Hepatocyte (in vitro differentiated cells): ENCODE data around the gene AGBL1. TPM values are rescaled to one million over a fixed set of nuclear protein-coding genes. Genes with fewer than 3 reads are reported as not detected.

ENCODE experiments used
- DNase-seq: peaks from one replicate; pipeline ENCODE4 v3.0.0-alpha.2; 2016; ENCODE audit warnings: low spot score
- H2AFZ ChIP-seq: fragments of 200-600 bp; sonication (generic); 2 replicates; pipeline ENCODE4 v1.6.0; 2016; ENCODE audit warnings: antibody characterized with exemption, mild to moderate bottlenecking
- H3K27ac ChIP-seq: fragments of 200-600 bp; sonication (generic); 2 replicates; pipeline ENCODE4 v1.5.1; 2016; ENCODE audit warnings: mild to moderate bottlenecking
- H3K27me3 ChIP-seq: fragments of 200-600 bp; sonication (generic); 2 replicates; pipeline ENCODE4 v1.6.1; 2016
- H3K36me3 ChIP-seq: fragments of 200-600 bp; sonication (generic); replicated peaks from 2 replicates; pipeline ENCODE4 v1.5.1; 2016; ENCODE audit warnings: low read depth; ENCODE audit not compliant: insufficient read depth
- H3K4me1 ChIP-seq: fragments of 200-600 bp; sonication (generic); 2 replicates; pipeline ENCODE4 v1.5.1; 2016; ENCODE audit warnings: mild to moderate bottlenecking, moderate library complexity; ENCODE audit not compliant: insufficient read depth
- H3K4me2 ChIP-seq: fragments of 200-600 bp; sonication (generic); 2 replicates; pipeline ENCODE4 v1.6.0; 2016
- H3K4me3 ChIP-seq: fragments of 200-600 bp; sonication (generic); 2 replicates; pipeline ENCODE4 v1.5.1; 2016; ENCODE audit warnings: mild to moderate bottlenecking
- H3K79me2 ChIP-seq: fragments of 200-600 bp; sonication (generic); 2 replicates; pipeline ENCODE4 v1.6.0; 2017; ENCODE audit warnings: mild to moderate bottlenecking
- H3K9me2 ChIP-seq: fragments of 200-600 bp; sonication (generic); replicated peaks from 2 replicates; pipeline ENCODE4 v1.6.0; 2017; ENCODE audit warnings: mild to moderate bottlenecking; ENCODE audit not compliant: insufficient read depth
- H3K9me3 ChIP-seq: fragments of 200-600 bp; sonication (generic); 2 replicates; pipeline ENCODE4 v1.5.1; 2016; ENCODE audit warnings: low read depth, mild to moderate bottlenecking
- H4K20me1 ChIP-seq: fragments of 200-600 bp; sonication (generic); 2 replicates; pipeline ENCODE4 v1.6.0; 2016; ENCODE audit warnings: mild to moderate bottlenecking; ENCODE audit not compliant: insufficient read depth, poor library complexity, severe bottlenecking
- CTCF ChIP-seq: fragments of 200-600 bp; sonication (generic); IDR thresholded peaks from 2 replicates; pipeline ENCODE4 v1.5.1; 2016; ENCODE audit warnings: antibody characterized with exemption, mild to moderate bottlenecking; ENCODE audit not compliant: poor library complexity
- EZH2 ChIP-seq: fragments of 200-600 bp; sonication (generic); IDR thresholded peaks from 2 replicates; pipeline ENCODE4 v1.6.1; 2016; ENCODE audit warnings: antibody characterized with exemption, mild to moderate bottlenecking, borderline replicate concordance
- EZH2phosphoT487 ChIP-seq: fragments of 200-600 bp; sonication (generic); IDR thresholded peaks from one replicate; pipeline ENCODE4 v1.6.1; 2018; ENCODE audit warnings: antibody characterized with exemption, mild to moderate bottlenecking, low read depth, moderate library complexity; ENCODE audit not compliant: unreplicated experiment, severe bottlenecking
- whole genome bisulfite sequencing: methylation state at CpG from one replicate; pipeline ENCODE4 v1.1.6; 2016; ENCODE audit warnings: low lambda C conversion rate; ENCODE audit errors: missing lambda C conversion rate; 5-methylcytosine and 5-hydroxymethylcytosine counted together
- polyA plus RNA-seq: library from polyadenylated mRNA; unstranded; fragments of >200 nt; fragmentation: Nextera tagmentation; extraction: Ambion mirVana; gene quantifications from 2 replicates; pipeline ENCODE4 v1.2.1, GENCODE V29; 2016
- total RNA-seq: library from RNA; depleted of rRNA; stranded (reverse); fragments of >200 nt; gene quantifications from 2 replicates; pipeline ENCODE4 v1.2.3, GENCODE V29; 2014

Gene AGBL1
- total and polyA plus RNA-seq, 2 experiments from 2014 or later: not detected

- Histone ChIP-seq H3K9me3 (peaks cover 5% of the 10 kb centered on the region), H3K4me2 (no peak overlapping the region), H3K27me3 (no peaks in the 10 kb centered on the region), H3K79me2 (no peaks in the 10 kb centered on the region), H4K20me1 (no peaks in the 10 kb centered on the region), H3K36me3 (no peaks in the 10 kb centered on the region), H3K4me3 (no peak overlapping the region), H3K9me2 (no peaks in the 10 kb centered on the region), H3K4me1 (no peaks in the 10 kb centered on the region), H3K27ac (no peak overlapping the region), H2AFZ (no peak overlapping the region)
- TF ChIP-seq EZH2 (no peak), CTCF (no peak), EZH2phosphoT487 (no peak)
- 70% methylated on average over 3 of the region's 3 CpGs for WGBS
- DNase-seq: no peak
Measured at GRCh38 chr15:86221119-86221518, 141.4 kb downstream of the AGBL1 start.

GRCh38 chr15:86229306-86229705, 149.6 kb downstream of the AGBL1 start:
- TF ChIP-seq CTCF: no peak
- no peak for TF ChIP-seq EZH2phosphoT487
- no peak for TF ChIP-seq EZH2
- WGBS: 54% methylated on average over 2 of the region's 2 CpGs

GRCh38 chr15:86229936-86230335, 150.3 kb downstream of the AGBL1 start:
- WGBS: 41% methylated on average over 6 of the region's 6 CpGs
- no peak for DNase-seq
- no peak overlapping the region for H2AFZ ChIP-seq
- H3K4me2 ChIP-seq: no peak overlapping the region
- peaks cover 22% of the 10 kb centered on the region for H3K27me3 ChIP-seq
- H3K4me3 ChIP-seq: no peak overlapping the region
- H3K9me2 ChIP-seq: no peaks in the 10 kb centered on the region
- H3K79me2 ChIP-seq: no peaks in the 10 kb centered on the region
- no peaks in the 10 kb centered on the region for H3K4me1 ChIP-seq
- TF ChIP-seq CTCF: no peak
- no peak for TF ChIP-seq EZH2
- no peak for TF ChIP-seq EZH2phosphoT487
- no peaks in the 10 kb centered on the region for H4K20me1 ChIP-seq
- no peaks in the 10 kb centered on the region for H3K36me3 ChIP-seq
- H3K9me3 ChIP-seq: no peaks in the 10 kb centered on the region
- H3K27ac ChIP-seq: no peak overlapping the region

More at GRCh38 chr15:86229306-86229705, 149.6 kb downstream of the AGBL1 start:
- no peaks in the 10 kb centered on the region for H3K9me3 ChIP-seq
- H3K79me2 ChIP-seq: no peaks in the 10 kb centered on the region
- no peak overlapping the region for H3K4me2 ChIP-seq
- H3K27me3 ChIP-seq: peaks cover 22% of the 10 kb centered on the region
- no peaks in the 10 kb centered on the region for H4K20me1 ChIP-seq
- H3K9me2 ChIP-seq: no peaks in the 10 kb centered on the region
- no peak overlapping the region for H3K27ac ChIP-seq
- no peaks in the 10 kb centered on the region for H3K4me1 ChIP-seq
- no peak for DNase-seq
- H2AFZ ChIP-seq: no peak overlapping the region
- H3K4me3 ChIP-seq: no peak overlapping the region
- no peaks in the 10 kb centered on the region for H3K36me3 ChIP-seq
